GM12875 (cell line): Measurements from ENCODE around the gene SORCS2.

Source experiments
- H3K4me3 ChIP-seq: one replicate; pipeline ENCODE4 v1.5.1; 2011; ENCODE audit warnings: low read depth, low read length, control low read depth
- CTCF ChIP-seq: IDR thresholded peaks from 2 replicates; pipeline ENCODE4 v1.5.1; 2011; ENCODE audit warnings: low read depth, mild to moderate bottlenecking, control low read depth, inconsistent platforms, low read length, moderate library complexity, borderline replicate concordance; ENCODE audit not compliant: insufficient read depth

SORCS2 gene

GRCh38 chr4:7393601-7394575, 201.6 kb downstream of the SORCS2 start:
- H3K4me3 ChIP-seq, result no peak overlapping the region
- TF ChIP-seq CTCF, result no peak

- no peak for TF ChIP-seq CTCF
- H3K4me3 ChIP-seq, result no peak overlapping the region
Measured at GRCh38 chr4:7394681-7395451, 202.5 kb downstream of the SORCS2 start.

GRCh38 chr4:7395645-7396044, 203.3 kb downstream of the SORCS2 start:
- TF ChIP-seq CTCF, result no peak
- H3K4me3 ChIP-seq, result no peak overlapping the region

GRCh38 chr4:7396186-7396910, 204.0 kb downstream of the SORCS2 start:
- no peak for TF ChIP-seq CTCF
- H3K4me3 ChIP-seq, result no peak overlapping the region

- TF ChIP-seq CTCF, result no peak
- no peak overlapping the region for H3K4me3 ChIP-seq
Measured at GRCh38 chr4:7397206-7398103, 205.1 kb downstream of the SORCS2 start.

GRCh38 chr4:7398104-7398423, 205.7 kb downstream of the SORCS2 start:
- no peak overlapping the region for H3K4me3 ChIP-seq
- TF ChIP-seq CTCF, result no peak
